HepG2 (cell line): ENCODE measurements around the gene UBTF. TPM values are rescaled to one million over a fixed set of nuclear protein-coding genes. Genes with fewer than 3 reads are reported as not detected.

Experiments used
- ATF6 ChIP-seq: sonication (generic); formaldehyde crosslinking; conservative IDR thresholded peaks from 2 replicates; pipeline ENCODE4 v1.4.0; 2020; ENCODE audit warnings: missing genetic modification reagents
- ETV5 ChIP-seq: IDR thresholded peaks from 2 replicates; pipeline ENCODE4 v1.6.1; 2018; ENCODE audit warnings: missing biosample characterization, missing genetic modification reagents, inconsistent platforms, borderline replicate concordance
- HDAC1 ChIP-seq: sonication (generic); formaldehyde crosslinking; IDR thresholded peaks from 2 replicates; pipeline ENCODE4 v1.5.1; 2020; ENCODE audit warnings: mild to moderate bottlenecking, missing genetic modification reagents
- ISL2 ChIP-seq: sonication (generic); formaldehyde crosslinking; IDR thresholded peaks from 2 replicates; pipeline ENCODE4 v1.5.0; 2020; ENCODE audit warnings: missing genetic modification reagents
- JUNB ChIP-seq: sonication (generic); formaldehyde crosslinking; IDR thresholded peaks from 2 replicates; pipeline ENCODE4 v1.8.0; 2022; ENCODE audit warnings: missing genetic modification reagents, mild to moderate bottlenecking, borderline replicate concordance
- KDM3A ChIP-seq: IDR thresholded peaks from 2 replicates; pipeline ENCODE4 v1.6.1; 2018; ENCODE audit warnings: low read depth, missing compliant biosample characterization
- POGZ ChIP-seq: sonication (generic); formaldehyde crosslinking; IDR thresholded peaks from 2 replicates; pipeline ENCODE4 v1.4.0; 2020; ENCODE audit warnings: mild to moderate bottlenecking, missing genetic modification reagents
- SETDB1 ChIP-seq: sonication (generic); formaldehyde crosslinking; IDR thresholded peaks from 2 replicates; pipeline ENCODE4 v1.5.1; 2020; ENCODE audit warnings: missing genetic modification reagents, mild to moderate bottlenecking, borderline replicate concordance
- SMYD3 ChIP-seq: sonication (generic); formaldehyde crosslinking; IDR thresholded peaks from 2 replicates; pipeline ENCODE4 v1.8.1; 2023; ENCODE audit warnings: mild to moderate bottlenecking, missing genetic modification reagents
- SNAI1 ChIP-seq: sonication (generic); formaldehyde crosslinking; IDR thresholded peaks from 2 replicates; pipeline ENCODE4 v1.5.0; 2020; ENCODE audit warnings: mild to moderate bottlenecking, missing genetic modification reagents, borderline replicate concordance
- SRSF1 ChIP-seq: fragments of 200-400 bp; formaldehyde crosslinking; optimal IDR thresholded peaks from 2 replicates; pipeline ENCODE3; 2017; ENCODE audit warnings: mild to moderate bottlenecking, low read depth, low read length, moderate library complexity
- TBX3 ChIP-seq: fragments of 450-650 bp; IDR thresholded peaks from 2 replicates; pipeline ENCODE4 v1.6.1; 2017; ENCODE audit warnings: antibody characterized with exemption, mild to moderate bottlenecking, inconsistent platforms, borderline replicate concordance
- U2AF1 ChIP-seq: fragments of 200-400 bp; formaldehyde crosslinking; optimal IDR thresholded peaks from 2 replicates; pipeline ENCODE3; 2017; ENCODE audit warnings: mild to moderate bottlenecking, low read depth, low read length
- ZBTB20 ChIP-seq: sonication (generic); formaldehyde crosslinking; IDR thresholded peaks from 2 replicates; pipeline ENCODE4 v1.8.1; 2023; ENCODE audit warnings: missing genetic modification reagents, low read depth, mild to moderate bottlenecking, borderline replicate concordance
- ZBTB4 ChIP-seq: sonication (generic); formaldehyde crosslinking; IDR thresholded peaks from 2 replicates; pipeline ENCODE4 v1.4.0; 2020; ENCODE audit warnings: missing genetic modification reagents, mild to moderate bottlenecking, borderline replicate concordance
- ZNF160 ChIP-seq: sonication (generic); formaldehyde crosslinking; IDR thresholded peaks from 2 replicates; pipeline ENCODE4 v1.8.0; 2022; ENCODE audit warnings: mild to moderate bottlenecking, inconsistent platforms, missing genetic modification reagents
- ZNF207 ChIP-seq: fragments of 450-650 bp; IDR thresholded peaks from 2 replicates; pipeline ENCODE4 v1.6.1; 2016; ENCODE audit warnings: antibody characterized with exemption, borderline replicate concordance
- ZNF589 ChIP-seq: sonication (generic); formaldehyde crosslinking; conservative IDR thresholded peaks from 2 replicates; pipeline ENCODE4 v1.8.0; 2022; ENCODE audit warnings: mild to moderate bottlenecking, moderate library complexity, missing genetic modification reagents
- ZSCAN31 ChIP-seq: sonication (generic); formaldehyde crosslinking; IDR thresholded peaks from 2 replicates; pipeline ENCODE4 v1.5.0; 2020; ENCODE audit warnings: low read depth, mild to moderate bottlenecking, missing genetic modification reagents
- polyA plus RNA-seq, 8 experiments: library from polyadenylated mRNA; depleted of rRNA in 3 of 8; stranded (reverse) in 7 of 8; unstranded in 1 of 8; fragments of >200 nt; fragmentation: Illumina TruSeq in 4 of 8; extraction: Trizol in 4 of 8; gene quantifications; 2 replicates each; pipeline versions ENCODE4 v1.2.1 to v1.2.3, GENCODE V29; 2011 to 2016; ENCODE audit warnings: low read depth in 4 of 8, missing spikeins in 1 of 8, mixed read lengths in 1 of 8; ENCODE audit not compliant: insufficient read depth in 1 of 8
- total RNA-seq, 5 experiments: library from RNA; depleted of rRNA; stranded (reverse); fragments of >200 nt; fragmentation: Illumina TruSeq; extraction: Trizol; gene quantifications; 2 replicates each; pipeline ENCODE4 v1.2.3, GENCODE V29; 2016; ENCODE audit warnings: low read depth in 1 of 5
- TF ChIP-seq, protein P1 (sequence below): sonication (generic); formaldehyde crosslinking; IDR thresholded peaks from 2 replicates; pipeline ENCODE4 v1.8.0; 2022; ENCODE audit warnings: missing genetic modification reagents, mild to moderate bottlenecking, inconsistent platforms, borderline replicate concordance
- TF ChIP-seq, protein P2 (sequence below): sonication (generic); formaldehyde crosslinking; IDR thresholded peaks from 2 replicates; pipeline ENCODE4 v1.4.0; 2020; ENCODE audit warnings: missing genetic modification reagents

UBTF gene
- total and polyA plus RNA-seq, 2 of the 13 experiments (the other 11 are each of a cell fraction or from before 2014, with no cell fraction given): 15.2 to 60.9 TPM

DNA sequence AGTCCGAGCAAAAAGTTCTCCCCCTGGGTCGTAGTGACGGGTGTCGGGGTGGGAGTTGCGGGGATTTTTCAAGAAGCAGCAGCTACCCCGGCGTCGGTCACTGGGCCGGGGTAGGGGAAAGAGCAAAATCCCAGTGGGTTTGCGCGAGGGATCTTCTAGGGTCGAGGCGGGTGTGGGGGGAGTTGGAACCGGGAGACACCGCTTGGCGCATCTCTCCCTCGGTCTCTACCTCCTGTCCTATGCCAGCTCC is 2.3 kb upstream of the UBTF start (continued):
- TF ChIP-seq ZBTB4 (CRISPR knock-in tag) (no peak), ETV5 (no peak), ZNF160 (no peak), ZSCAN31 (CRISPR knock-in tag) (no peak), SNAI1 (CRISPR knock-in tag) (peak; percentile 23; the same call in 1 of the 2 replicates), SETDB1 (CRISPR knock-in tag) (0 out of 2 replicates have a peak, but pooled peaks have one; percentile 40), ZNF207 (no peak), JUNB (no peak), TBX3 (no peak), HDAC1 (no peak), KDM3A (CRISPR knock-in tag) (0 out of 2 replicates have a peak, but pooled peaks have one; percentile 8), POGZ (CRISPR knock-in tag) (peak; percentile 35; the same call in 1 of the 2 replicates), SRSF1 (no peak), SMYD3 (CRISPR knock-in tag) (no peak), ISL2 (CRISPR knock-in tag) (no peak), ZNF589 (no peak), ATF6 (CRISPR knock-in tag) (0 out of 2 replicates have a peak, but pooled peaks have one; percentile 13), U2AF1 (peak; percentile 39), ZBTB20 (no peak; the same call in 1 of the 2 replicates)
- TF ChIP-seq, protein P1, sequence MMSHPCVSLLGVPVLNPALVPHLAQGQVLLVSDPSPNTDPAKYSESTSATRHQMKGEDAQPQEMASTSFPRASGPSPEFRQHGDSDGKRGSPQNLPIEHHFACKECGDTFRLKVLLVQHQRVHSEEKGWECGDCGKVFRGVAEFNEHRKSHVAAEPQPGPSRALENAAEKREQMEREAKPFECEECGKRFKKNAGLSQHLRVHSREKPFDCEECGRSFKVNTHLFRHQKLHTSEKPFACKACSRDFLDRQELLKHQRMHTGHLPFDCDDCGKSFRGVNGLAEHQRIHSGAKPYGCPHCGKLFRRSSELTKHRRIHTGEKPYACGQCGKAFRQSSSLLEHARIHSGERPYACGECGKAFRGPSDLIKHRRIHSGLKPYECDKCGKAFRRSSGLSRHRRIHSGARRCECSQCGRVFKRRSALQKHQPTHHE (CRISPR knock-in tag): peak; percentile 67; the same call in 1 of the 2 replicates
- TF ChIP-seq, protein P2, sequence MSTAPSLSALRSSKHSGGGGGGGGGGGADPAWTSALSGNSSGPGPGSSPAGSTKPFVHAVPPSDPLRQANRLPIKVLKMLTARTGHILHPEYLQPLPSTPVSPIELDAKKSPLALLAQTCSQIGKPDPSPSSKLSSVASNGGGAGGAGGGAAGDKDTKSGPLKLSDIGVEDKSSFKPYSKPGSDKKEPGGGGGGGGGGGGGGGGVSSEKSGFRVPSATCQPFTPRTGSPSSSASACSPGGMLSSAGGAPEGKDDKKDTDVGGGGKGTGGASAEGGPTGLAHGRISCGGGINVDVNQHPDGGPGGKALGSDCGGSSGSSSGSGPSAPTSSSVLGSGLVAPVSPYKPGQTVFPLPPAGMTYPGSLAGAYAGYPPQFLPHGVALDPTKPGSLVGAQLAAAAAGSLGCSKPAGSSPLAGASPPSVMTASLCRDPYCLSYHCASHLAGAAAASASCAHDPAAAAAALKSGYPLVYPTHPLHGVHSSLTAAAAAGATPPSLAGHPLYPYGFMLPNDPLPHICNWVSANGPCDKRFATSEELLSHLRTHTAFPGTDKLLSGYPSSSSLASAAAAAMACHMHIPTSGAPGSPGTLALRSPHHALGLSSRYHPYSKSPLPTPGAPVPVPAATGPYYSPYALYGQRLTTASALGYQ (CRISPR knock-in tag): 0 out of 2 replicates have a peak, but pooled peaks have one; percentile 23
